ENCODE measurements around the gene CCS.

- TF ChIP-seq, protein P1, sequence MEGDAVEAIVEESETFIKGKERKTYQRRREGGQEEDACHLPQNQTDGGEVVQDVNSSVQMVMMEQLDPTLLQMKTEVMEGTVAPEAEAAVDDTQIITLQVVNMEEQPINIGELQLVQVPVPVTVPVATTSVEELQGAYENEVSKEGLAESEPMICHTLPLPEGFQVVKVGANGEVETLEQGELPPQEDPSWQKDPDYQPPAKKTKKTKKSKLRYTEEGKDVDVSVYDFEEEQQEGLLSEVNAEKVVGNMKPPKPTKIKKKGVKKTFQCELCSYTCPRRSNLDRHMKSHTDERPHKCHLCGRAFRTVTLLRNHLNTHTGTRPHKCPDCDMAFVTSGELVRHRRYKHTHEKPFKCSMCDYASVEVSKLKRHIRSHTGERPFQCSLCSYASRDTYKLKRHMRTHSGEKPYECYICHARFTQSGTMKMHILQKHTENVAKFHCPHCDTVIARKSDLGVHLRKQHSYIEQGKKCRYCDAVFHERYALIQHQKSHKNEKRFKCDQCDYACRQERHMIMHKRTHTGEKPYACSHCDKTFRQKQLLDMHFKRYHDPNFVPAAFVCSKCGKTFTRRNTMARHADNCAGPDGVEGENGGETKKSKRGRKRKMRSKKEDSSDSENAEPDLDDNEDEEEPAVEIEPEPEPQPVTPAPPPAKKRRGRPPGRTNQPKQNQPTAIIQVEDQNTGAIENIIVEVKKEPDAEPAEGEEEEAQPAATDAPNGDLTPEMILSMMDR (conservative IDR thresholded peaks at IDR 0.05 in 1 of 2, IDR thresholded peaks at IDR 0.05 in 1 of 2; ENCODE audit: low read depth in 1 of 2, low read length in 2 of 2) = no peak
- no peak for TF ChIP-seq EZH2 (IDR thresholded peaks at IDR 0.05; ENCODE audit: low read length, missing control alignments)
These were observed 38.9 kb downstream of the CCS start for GRCh38 chr11:66631883-66632282.
